Trophoblast cell (in vitro differentiated cells and primary cell): ENCODE measurements around the gene CNTN4.

Experiments used
- DNase-seq, 2 donors: peaks; one replicate each; pipeline ENCODE4 v3.0.0-alpha.2; 2016
- H2AFZ ChIP-seq: 2 replicates; pipeline ENCODE4 v1.6.1; 2013; ENCODE audit warnings: low read length, moderate library complexity, mild to moderate bottlenecking; ENCODE audit not compliant: insufficient read depth, poor library complexity
- H2AK5ac ChIP-seq: 2 replicates; pipeline ENCODE4 v1.6.1; 2013; ENCODE audit warnings: mild to moderate bottlenecking, low read length
- H2BK120ac ChIP-seq: 2 replicates; pipeline ENCODE4 v1.6.1; 2013; ENCODE audit warnings: low read length, mild to moderate bottlenecking, moderate library complexity; ENCODE audit not compliant: insufficient read depth, poor library complexity
- H2BK12ac ChIP-seq: 2 replicates; pipeline ENCODE4 v1.6.1; 2013; ENCODE audit warnings: mild to moderate bottlenecking, low read length, moderate library complexity
- H2BK5ac ChIP-seq: 2 replicates; pipeline ENCODE4 v1.6.1; 2013; ENCODE audit warnings: low read length, low read depth, moderate library complexity, mild to moderate bottlenecking; ENCODE audit not compliant: poor library complexity
- H3K14ac ChIP-seq: 2 replicates; pipeline ENCODE4 v1.6.1; 2013; ENCODE audit warnings: mild to moderate bottlenecking, low read length
- H3K18ac ChIP-seq: 2 replicates; pipeline ENCODE4 v1.6.1; 2013; ENCODE audit warnings: mild to moderate bottlenecking, low read length
- H3K23ac ChIP-seq: 2 replicates; pipeline ENCODE4 v1.6.1; 2013; ENCODE audit warnings: low read length
- H3K27ac ChIP-seq: 2 replicates; pipeline ENCODE4 v1.5.1; 2013; ENCODE audit warnings: low read depth, mild to moderate bottlenecking, inconsistent platforms, low read length, moderate library complexity
- H3K27me3 ChIP-seq: 2 replicates; pipeline ENCODE4 v1.6.1; 2013; ENCODE audit warnings: inconsistent platforms, mild to moderate bottlenecking, low read length, moderate library complexity; ENCODE audit not compliant: insufficient read depth
- H3K36me3 ChIP-seq, 2 experiments: 1 replicate in 1 of 2; 2 replicates in 1 of 2; pipeline ENCODE4 v1.6.1; 2013; ENCODE audit warnings: low read length in 2 of 2, mild to moderate bottlenecking in 2 of 2, moderate library complexity in 1 of 2; ENCODE audit not compliant: insufficient read depth in 2 of 2, control insufficient read depth in 1 of 2
- H3K4ac ChIP-seq: 2 replicates; pipeline ENCODE4 v1.6.1; 2013; ENCODE audit warnings: low read depth, mild to moderate bottlenecking, low read length, moderate library complexity
- H3K4me1 ChIP-seq, 2 experiments: 1 replicate in 1 of 2; 2 replicates in 1 of 2; pipeline ENCODE4 v1.6.1; 2013; ENCODE audit warnings: low read length in 2 of 2, mild to moderate bottlenecking in 2 of 2, moderate library complexity in 1 of 2; ENCODE audit not compliant: insufficient read depth in 2 of 2, control insufficient read depth in 1 of 2
- H3K4me2 ChIP-seq: 2 replicates; pipeline ENCODE4 v1.6.1; 2013; ENCODE audit warnings: inconsistent platforms, mild to moderate bottlenecking, low read length, moderate library complexity
- H3K4me3 ChIP-seq: 2 replicates; pipeline ENCODE4 v1.5.1; 2013; ENCODE audit warnings: mild to moderate bottlenecking, low read depth, low read length, inconsistent platforms
- H3K79me1 ChIP-seq: one replicate; pipeline ENCODE4 v1.6.1; 2013; ENCODE audit warnings: low read length
- H3K79me2 ChIP-seq: 2 replicates; pipeline ENCODE4 v1.6.1; 2013; ENCODE audit warnings: low read length, mild to moderate bottlenecking; ENCODE audit not compliant: control insufficient read depth, insufficient read depth, poor library complexity
- H3K9ac ChIP-seq: 2 replicates; pipeline ENCODE4 v1.6.1; 2013; ENCODE audit warnings: mild to moderate bottlenecking, low read length
- H3K9me3 ChIP-seq: 2 replicates; pipeline ENCODE4 v1.6.1; 2013; ENCODE audit warnings: low read depth, mild to moderate bottlenecking, control low read depth, inconsistent platforms, low read length; ENCODE audit not compliant: insufficient read depth
- H4K12ac ChIP-seq: 2 replicates; pipeline ENCODE4 v1.6.1; 2013; ENCODE audit warnings: low read depth, mild to moderate bottlenecking, low read length, moderate library complexity
- H4K8ac ChIP-seq: 2 replicates; pipeline ENCODE4 v1.6.1; 2013; ENCODE audit warnings: low read depth, mild to moderate bottlenecking, low read length, moderate library complexity
- H4K91ac ChIP-seq: one replicate; pipeline ENCODE4 v1.6.1; 2013; ENCODE audit warnings: low read depth, mild to moderate bottlenecking, low read length, moderate library complexity
- WGBS: extraction: QIAGEN DNeasy Blood & Tissue Kit; methylation state at CpG from one replicate; pipeline ENCODE4 v1.1.7; 2013; ENCODE audit warnings: missing lambda C conversion rate; ENCODE audit not compliant: insufficient read length, insufficient coverage; ENCODE audit errors: extremely low coverage; 5-methylcytosine and 5-hydroxymethylcytosine counted together

CNTN4 gene

GRCh38 chr3:2589336-2589969, 490.8 kb downstream of the CNTN4 start:
- Histone ChIP-seq H3K79me1 (no peaks in the 10 kb centered on the region), H3K27me3 (no peaks in the 10 kb centered on the region), H4K12ac (no peak overlapping the region), H3K27ac (no peak overlapping the region), H3K4ac (no peak overlapping the region), H3K9ac (no peak overlapping the region), H3K14ac (no peak overlapping the region), H2BK5ac (no peak overlapping the region), H3K23ac (no peak overlapping the region), H4K8ac (no peak overlapping the region), H3K9me3 (no peaks in the 10 kb centered on the region), H3K79me2 (no peaks in the 10 kb centered on the region), H2BK12ac (no peak overlapping the region), H3K4me2 (no peak overlapping the region), H4K91ac (no peak overlapping the region), H2AK5ac (no peak overlapping the region), H3K4me1 (peaks cover 0 to 1% of the 10 kb centered on the region in 2 experiments), H2BK120ac (no peak overlapping the region), H3K4me3 (no peak overlapping the region), H2AFZ (no peak overlapping the region), H3K18ac (no peak overlapping the region), H3K36me3 (no peaks in the 10 kb centered on the region)
- WGBS = no CpG with 5 or more reads among the region's 6 CpGs
- no peak for DNase-seq

- H3K14ac ChIP-seq = no peak overlapping the region
- no peak overlapping the region for H2AK5ac ChIP-seq
- no peaks in the 10 kb centered on the region for H3K4me1 ChIP-seq
- H3K79me2 ChIP-seq = no peaks in the 10 kb centered on the region
- no peak overlapping the region for H3K27ac ChIP-seq
- WGBS = no CpG with 5 or more reads among the region's 4 CpGs
- H2BK120ac ChIP-seq = no peak overlapping the region
- no peak overlapping the region for H3K4me2 ChIP-seq
- no peaks in the 10 kb centered on the region for H3K79me1 ChIP-seq
- no peaks in the 10 kb centered on the region for H3K9me3 ChIP-seq
- no peak overlapping the region for H3K18ac ChIP-seq
- H2BK5ac ChIP-seq = no peak overlapping the region
- H3K23ac ChIP-seq = no peak overlapping the region
- no peak overlapping the region for H3K4me3 ChIP-seq
- no peak overlapping the region for H4K12ac ChIP-seq
- H3K4ac ChIP-seq = no peak overlapping the region
- no peak overlapping the region for H3K9ac ChIP-seq
- no peaks in the 10 kb centered on the region for H3K36me3 ChIP-seq
- H2AFZ ChIP-seq = no peak overlapping the region
- no peak overlapping the region for H4K8ac ChIP-seq
- no peaks in the 10 kb centered on the region for H3K27me3 ChIP-seq
- no peak overlapping the region for H4K91ac ChIP-seq
- no peak overlapping the region for H2BK12ac ChIP-seq
- DNase-seq = no peak
Measured at GRCh38 chr3:2595486-2595885, 496.8 kb downstream of the CNTN4 start.

GRCh38 chr3:2597615-2598014, 498.9 kb downstream of the CNTN4 start:
- WGBS = no CpG with 5 or more reads among the region's 3 CpGs
- Histone ChIP-seq H3K23ac (no peak overlapping the region), H2BK5ac (no peak overlapping the region), H3K4me2 (no peak overlapping the region), H3K27me3 (no peaks in the 10 kb centered on the region), H4K8ac (no peak overlapping the region), H3K27ac (no peak overlapping the region), H2BK12ac (no peak overlapping the region), H2BK120ac (no peak overlapping the region), H3K36me3 (no peaks in the 10 kb centered on the region), H3K4me3 (no peak overlapping the region), H2AFZ (no peak overlapping the region), H3K79me2 (no peaks in the 10 kb centered on the region), H2AK5ac (no peak overlapping the region), H3K79me1 (no peaks in the 10 kb centered on the region), H3K9me3 (no peaks in the 10 kb centered on the region), H3K4me1 (no peaks in the 10 kb centered on the region), H3K18ac (no peak overlapping the region), H3K14ac (no peak overlapping the region), H4K91ac (no peak overlapping the region), H3K4ac (no peak overlapping the region), H4K12ac (no peak overlapping the region), H3K9ac (no peak overlapping the region)
- no peak for DNase-seq

GRCh38 chr3:2599471-2599870, 500.8 kb downstream of the CNTN4 start:
- no peak for DNase-seq
- Histone ChIP-seq H3K4ac (no peak overlapping the region), H3K9me3 (no peaks in the 10 kb centered on the region), H3K79me1 (no peaks in the 10 kb centered on the region), H3K9ac (no peak overlapping the region), H3K79me2 (no peaks in the 10 kb centered on the region), H2BK120ac (no peak overlapping the region), H3K18ac (no peak overlapping the region), H3K36me3 (no peaks in the 10 kb centered on the region), H3K27ac (no peak overlapping the region), H3K4me2 (no peak overlapping the region), H2BK5ac (no peak overlapping the region), H3K23ac (no peak overlapping the region), H3K27me3 (no peaks in the 10 kb centered on the region), H4K8ac (no peak overlapping the region), H3K4me3 (no peak overlapping the region), H4K12ac (no peak overlapping the region), H3K4me1 (no peaks in the 10 kb centered on the region), H2AFZ (no peak overlapping the region), H2BK12ac (no peak overlapping the region), H3K14ac (no peak overlapping the region), H4K91ac (no peak overlapping the region), H2AK5ac (no peak overlapping the region)
- WGBS = no CpG with 5 or more reads among the region's 1 CpG
